GM20000 (cell line): ENCODE measurements around the gene RPL5.

Experiments used
- DNase-seq: peaks from one replicate; pipeline ENCODE4 v3.0.0; 2012; ENCODE audit warnings: low spot score
- TF ChIP-seq, protein P1 (sequence below): IDR thresholded peaks from 2 replicates; pipeline ENCODE4 v1.5.1; 2012; ENCODE audit warnings: mild to moderate bottlenecking, control low read depth; ENCODE audit errors: extremely low read depth, missing control alignments

Gene RPL5

DNA sequence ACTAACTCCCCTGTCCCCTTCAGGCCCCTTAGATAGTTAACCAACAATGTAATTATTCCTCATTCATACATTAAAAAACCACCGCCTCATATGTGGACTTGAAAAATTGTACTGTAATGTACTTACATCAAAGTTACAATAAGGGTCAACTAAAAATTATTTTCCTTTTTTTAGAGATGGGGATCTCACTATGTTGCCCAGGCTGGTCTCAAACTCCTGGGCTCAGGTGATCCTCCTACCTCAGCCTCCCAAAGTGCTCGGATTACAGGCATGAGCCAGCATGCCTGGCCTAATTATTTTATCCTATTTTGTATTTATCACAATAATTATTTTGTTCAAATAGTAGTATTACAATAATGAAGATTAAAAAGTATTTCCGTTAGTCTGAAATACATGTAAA, 12.6 kb downstream of the RPL5 start:
- DNase-seq, result no peak
- TF ChIP-seq, protein P1, sequence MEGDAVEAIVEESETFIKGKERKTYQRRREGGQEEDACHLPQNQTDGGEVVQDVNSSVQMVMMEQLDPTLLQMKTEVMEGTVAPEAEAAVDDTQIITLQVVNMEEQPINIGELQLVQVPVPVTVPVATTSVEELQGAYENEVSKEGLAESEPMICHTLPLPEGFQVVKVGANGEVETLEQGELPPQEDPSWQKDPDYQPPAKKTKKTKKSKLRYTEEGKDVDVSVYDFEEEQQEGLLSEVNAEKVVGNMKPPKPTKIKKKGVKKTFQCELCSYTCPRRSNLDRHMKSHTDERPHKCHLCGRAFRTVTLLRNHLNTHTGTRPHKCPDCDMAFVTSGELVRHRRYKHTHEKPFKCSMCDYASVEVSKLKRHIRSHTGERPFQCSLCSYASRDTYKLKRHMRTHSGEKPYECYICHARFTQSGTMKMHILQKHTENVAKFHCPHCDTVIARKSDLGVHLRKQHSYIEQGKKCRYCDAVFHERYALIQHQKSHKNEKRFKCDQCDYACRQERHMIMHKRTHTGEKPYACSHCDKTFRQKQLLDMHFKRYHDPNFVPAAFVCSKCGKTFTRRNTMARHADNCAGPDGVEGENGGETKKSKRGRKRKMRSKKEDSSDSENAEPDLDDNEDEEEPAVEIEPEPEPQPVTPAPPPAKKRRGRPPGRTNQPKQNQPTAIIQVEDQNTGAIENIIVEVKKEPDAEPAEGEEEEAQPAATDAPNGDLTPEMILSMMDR, result no peak

DNA sequence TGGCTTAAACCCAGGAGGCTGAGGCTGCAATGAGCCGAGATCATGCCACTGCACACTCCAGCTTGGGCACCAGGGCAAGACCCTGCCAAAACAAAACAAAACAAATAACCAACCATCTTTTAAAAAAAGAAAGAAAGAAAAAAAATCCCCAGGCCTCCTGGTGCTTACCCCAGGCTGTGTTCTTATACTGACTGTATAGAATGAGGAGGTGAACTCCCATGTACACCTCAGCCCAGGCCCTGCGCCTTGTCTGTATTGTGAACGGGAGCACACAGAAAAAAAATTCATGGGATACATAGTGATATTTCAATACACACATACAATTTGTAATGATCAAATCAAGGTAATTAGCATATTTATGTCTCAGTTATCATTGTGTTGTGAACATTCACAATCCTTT, 14.1 kb downstream of the RPL5 start:
- TF ChIP-seq, protein P1, result no peak
- no peak for DNase-seq

DNA sequence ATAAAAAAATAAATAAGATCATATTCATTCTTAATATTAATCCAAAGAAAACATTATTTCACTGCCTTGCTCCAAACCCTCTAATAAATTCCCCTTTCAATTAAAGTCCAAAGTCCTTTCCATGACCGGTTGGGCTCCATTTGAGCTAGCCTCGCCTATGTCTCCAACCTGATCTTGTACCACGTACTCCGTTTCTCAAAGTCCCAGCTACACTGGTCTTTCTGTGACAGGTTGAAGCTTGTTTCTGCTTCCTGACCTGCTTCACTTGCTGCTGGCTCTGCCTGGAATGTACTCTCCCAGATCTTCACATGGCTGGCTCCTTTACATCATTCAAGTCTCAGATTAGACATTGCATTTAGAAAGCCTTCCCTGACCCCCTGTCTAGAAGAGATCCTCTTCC, 16.4 kb downstream of the RPL5 start:
- TF ChIP-seq, protein P1, result no peak
- DNase-seq, result no peak

DNA sequence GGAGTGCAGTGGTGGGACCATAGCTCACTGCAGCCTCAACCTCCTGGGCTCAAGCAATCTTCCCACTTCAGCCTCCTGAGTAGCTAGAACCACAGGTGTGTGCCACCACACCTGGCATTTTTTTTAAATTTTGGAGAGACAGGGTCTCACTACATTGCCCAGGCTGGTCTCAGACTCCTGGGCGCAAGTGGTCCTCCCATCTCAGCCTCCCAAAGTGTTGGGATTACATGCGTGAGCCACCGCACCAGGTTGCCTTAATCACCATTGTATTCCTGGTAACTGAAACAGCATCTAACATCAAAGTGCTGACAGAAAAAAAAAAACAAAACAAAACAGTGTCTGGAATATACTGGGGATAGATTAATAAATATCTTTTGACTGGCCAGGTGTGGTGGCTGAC, 18.2 kb downstream of the RPL5 start:
- TF ChIP-seq, protein P1, result no peak
- DNase-seq, result no peak

DNA sequence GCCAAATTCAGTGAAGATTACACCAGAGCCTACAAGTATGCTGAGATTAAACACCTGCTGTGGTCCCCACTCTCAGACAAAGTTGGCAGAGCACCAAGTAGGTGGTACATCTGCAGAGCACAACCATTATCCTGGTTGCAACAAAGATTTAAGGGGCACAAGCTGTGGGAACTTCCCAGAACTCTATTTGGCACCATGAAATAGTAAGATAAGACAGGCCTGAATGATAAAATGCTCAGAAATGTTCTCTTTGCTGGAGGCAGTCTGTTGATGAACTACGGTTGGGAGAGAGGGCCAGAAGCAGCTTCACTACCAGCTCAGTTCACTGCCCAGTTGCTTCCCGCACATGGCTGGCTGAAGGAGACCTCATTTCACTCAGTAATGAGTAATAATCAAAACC, 19.9 kb downstream of the RPL5 start:
- no peak for DNase-seq
- TF ChIP-seq, protein P1, result no peak

DNA sequence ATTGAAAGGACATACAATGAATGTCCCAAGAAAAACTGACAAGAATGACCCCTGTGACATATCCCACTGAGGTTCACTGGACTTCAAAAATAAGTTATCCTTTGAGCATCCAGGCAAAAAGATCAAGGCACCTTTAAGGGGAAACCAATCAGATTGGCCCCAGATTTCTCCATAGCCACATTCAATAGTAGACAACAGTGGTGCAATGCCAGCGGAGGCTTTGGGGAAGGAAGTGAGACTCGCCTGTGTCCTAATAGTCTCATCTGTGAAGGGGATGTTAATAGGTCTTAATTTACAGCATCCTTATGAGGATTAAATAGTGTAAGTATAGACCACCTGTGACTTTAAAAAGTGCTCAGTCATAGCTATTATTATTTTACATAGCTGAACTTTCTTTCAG, 21.5 kb downstream of the RPL5 start:
- DNase-seq, result no peak
- TF ChIP-seq, protein P1, result no peak

DNA sequence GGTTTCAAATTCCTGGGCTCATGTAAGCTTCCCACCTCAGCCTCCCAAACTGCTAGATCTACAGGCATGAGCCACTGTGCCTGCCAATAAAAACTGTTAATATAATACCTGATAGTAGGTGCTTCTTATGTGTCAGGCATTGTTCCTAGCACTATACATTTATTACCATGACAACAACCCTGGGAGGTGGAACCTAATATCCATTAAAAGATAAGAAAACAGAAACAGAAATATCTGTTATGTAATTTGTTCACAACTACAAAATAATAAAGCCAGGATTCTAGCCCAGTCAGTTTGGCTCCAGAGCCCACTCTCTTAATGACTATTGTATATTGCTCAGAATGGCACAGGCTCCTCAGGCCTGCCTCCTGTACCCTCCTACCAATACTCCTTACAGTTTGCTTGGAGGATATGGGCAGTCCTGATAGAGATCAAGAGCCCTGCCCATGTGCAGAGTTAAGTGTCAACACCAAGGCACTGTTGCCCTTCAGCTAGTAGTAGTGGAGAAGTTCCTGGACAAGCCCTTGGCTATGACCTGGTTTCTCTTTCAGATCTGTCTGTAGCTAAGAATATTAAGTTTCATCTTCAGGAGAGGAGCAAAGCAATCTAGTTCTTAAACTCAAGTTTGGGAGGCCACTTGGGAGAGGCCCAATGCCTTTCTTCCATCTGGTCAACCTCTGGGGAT, 22.4 kb downstream of the RPL5 start:
- TF ChIP-seq, protein P1, result no peak
- no peak for DNase-seq
